Spleen (tissue), 11 donors: ENCODE measurements around the gene ADARB2. TPM values are rescaled to one million over a fixed set of nuclear protein-coding genes. Genes with fewer than 3 reads are reported as not detected.

ENCODE experiments used
- DNase-seq: peaks from one replicate; pipeline ENCODE4 v3.0.0-alpha.2; 2020
- H3K27ac ChIP-seq, 8 donors: fragments of 200-600 bp; sonication (generic) in 7 of 8; 1 replicate in 4 of 8; 2 replicates in 4 of 8; pipeline versions ENCODE4 v1.5.0 to v1.8.0; 2016 to 2021; ENCODE audit warnings: inconsistent platforms in 4 of 8, mild to moderate bottlenecking in 4 of 8, moderate library complexity in 1 of 8
- H3K27me3 ChIP-seq, 7 donors: fragments of 200-600 bp; sonication (generic) in 6 of 7; replicated peaks in 1 of 7; 1 replicate in 4 of 7; 2 replicates in 3 of 7; pipeline versions ENCODE4 v1.5.0 to v1.8.0; 2016 to 2021; ENCODE audit warnings: inconsistent platforms in 3 of 7, mild to moderate bottlenecking in 1 of 7
- H3K36me3 ChIP-seq, 6 donors: fragments of 200-600 bp; sonication (generic) in 5 of 6; 1 replicate in 4 of 6; 2 replicates in 2 of 6; pipeline versions ENCODE4 v1.5.0 to v1.8.0; 2016 to 2021; ENCODE audit warnings: inconsistent platforms in 2 of 6
- H3K4me1 ChIP-seq, 6 donors: fragments of 200-600 bp; sonication (generic) in 5 of 6; 1 replicate in 3 of 6; 2 replicates in 3 of 6; pipeline versions ENCODE4 v1.5.0 to v1.8.0; 2016 to 2021; ENCODE audit warnings: inconsistent platforms in 3 of 6
- H3K4me3 ChIP-seq, 8 donors: fragments of 200-600 bp; sonication (generic) in 7 of 8; 1 replicate in 4 of 8; 2 replicates in 4 of 8; pipeline versions ENCODE4 v1.5.0 to v1.8.0; 2016 to 2021; ENCODE audit warnings: inconsistent platforms in 4 of 8, mild to moderate bottlenecking in 4 of 8, moderate library complexity in 2 of 8
- H3K9me3 ChIP-seq, 8 donors: fragments of 200-600 bp; sonication (generic) in 7 of 8; 1 replicate in 4 of 8; 2 replicates in 4 of 8; pipeline versions ENCODE4 v1.5.0 to v1.8.0; 2016 to 2021; ENCODE audit warnings: inconsistent platforms in 4 of 8
- CTCF ChIP-seq, 11 experiments: fragments of 200-600 bp in 7 of 11; fragments of 450-650 bp in 4 of 11; sonication (generic) in 4 of 11; IDR thresholded peaks in 8 of 11; conservative IDR thresholded peaks in 3 of 11; 1 replicate in 7 of 11; 2 replicates in 4 of 11; pipeline versions ENCODE4 v1.4.0 to v1.8.0; 2016 to 2021; ENCODE audit warnings: antibody characterized with exemption in 11 of 11, inconsistent platforms in 4 of 11, mild to moderate bottlenecking in 1 of 11
- POLR2A ChIP-seq, 3 donors: fragments of 450-650 bp; IDR thresholded peaks; one replicate each; pipeline ENCODE4 v1.5.1; 2017; ENCODE audit warnings: antibody characterized with exemption in 3 of 3, mild to moderate bottlenecking in 1 of 3
- POLR2AphosphoS5 ChIP-seq, 3 donors: sonication (generic); formaldehyde crosslinking; IDR thresholded peaks; one replicate each; pipeline ENCODE4 v1.5.1; 2017; ENCODE audit warnings: antibody characterized with exemption in 3 of 3
- WGBS, 5 donors: extraction: QIAGEN DNeasy Blood & Tissue Kit in 3 of 5; methylation state at CpG; one replicate each; pipeline versions ENCODE4 v1.1.5 to v1.1.7; 2013 to 2018; 5-methylcytosine and 5-hydroxymethylcytosine counted together
- intact Hi-C: fragments of 100-400 bp; cut with DNase I; formaldehyde crosslinking; loops from one replicate; pipeline ENCODE4 v1.15.0; 2023; ENCODE audit warnings: low total_unique reads
- polyA plus RNA-seq, 3 donors: library from polyadenylated mRNA; stranded (reverse); fragments of 200-250 nt; gene quantifications; one replicate each; pipeline ENCODE4 v1.2.1, GENCODE V29; 2013
- total RNA-seq, 7 donors: library from RNA; depleted of rRNA in 3 of 7; stranded (reverse); fragments of >200 nt in 3 of 7; fragmentation: NEBNext Ultra II Directional in 4 of 7; extraction: Animal tissue kit (Norgen Biotek cat#: 25700) in 4 of 7; gene quantifications; one replicate each; pipeline versions ENCODE4 v1.1.0 to v1.2.1, GENCODE V29; 2016 to 2021
- donor health status: healthy with polysubstance abuse.
- donor health status: DM: no; HTN: no; CAD: no; lungs with moderate emphysema.
- donor health status: DM: no; HTN: no; CAD: no.
- donor health status: Bipolar disorder and iron deficiency.
- donor health status: healthy.
- donor health status: DM: no; HTN: no; CAD: no.
- donor health status: DM: yes; HTN: yes; CAD: no.

ADARB2 gene
- total and polyA plus RNA-seq, 10 donors: 0.05 to 8.1 (median 0.96) TPM

- TF ChIP-seq POLR2AphosphoS5 (IDR thresholded peaks at IDR 0.05) (no peak), POLR2A (IDR thresholded peaks at IDR 0.05) (no peak), CTCF (IDR thresholded peaks at IDR 0.05 in 8 of 11, conservative IDR thresholded peaks at IDR 0.05 in 3 of 11) (no peak)
Observed at GRCh38 chr10:1560535-1561192, 176.7 kb downstream of the ADARB2 start.

GRCh38 chr10:1559761-1560160 lies 177.6 kb downstream of the ADARB2 start:
- TF ChIP-seq CTCF (IDR thresholded peaks at IDR 0.05 in 8 of 11, conservative IDR thresholded peaks at IDR 0.05 in 3 of 11): no peak
- no peak for TF ChIP-seq POLR2AphosphoS5 (IDR thresholded peaks at IDR 0.05)
- TF ChIP-seq POLR2A (IDR thresholded peaks at IDR 0.05): no peak
- no peak overlapping the region for H3K27ac ChIP-seq
- DNase-seq: peak; percentile 58
- intact Hi-C loops: no loop called here
- no peaks in the 10 kb centered on the region for H3K36me3 ChIP-seq
- no peak overlapping the region for H3K4me3 ChIP-seq
- peaks cover 0 to 54% (median 0%) of the 10 kb centered on the region in 7 donors for H3K27me3 ChIP-seq
- H3K9me3 ChIP-seq: no peaks in the 10 kb centered on the region
- WGBS, 5 donors: 33 to 66% (median 40%) methylated on average over 11 of the region's 11 CpGs
- H3K4me1 ChIP-seq: no peaks in the 10 kb centered on the region

More at GRCh38 chr10:1560535-1561192, 176.7 kb downstream of the ADARB2 start:
- intact Hi-C loops: no loop called here
- no peaks in the 10 kb centered on the region for H3K36me3 ChIP-seq
- peak; percentile 56 for DNase-seq
- peaks cover 0 to 54% (median 0%) of the 10 kb centered on the region in 7 donors for H3K27me3 ChIP-seq
- H3K4me1 ChIP-seq: no peaks in the 10 kb centered on the region
- 69 to 84% (median 75%) methylated on average over 16 of the region's 16 CpGs for WGBS, 5 donors
- no peak overlapping the region for H3K4me3 ChIP-seq
- no peaks in the 10 kb centered on the region for H3K9me3 ChIP-seq
- H3K27ac ChIP-seq: no peak overlapping the region

GRCh38 chr10:1559311-1559710 lies 178.0 kb downstream of the ADARB2 start:
- no peaks in the 10 kb centered on the region for H3K4me1 ChIP-seq
- no peak overlapping the region for H3K27ac ChIP-seq
- no peaks in the 10 kb centered on the region for H3K36me3 ChIP-seq
- no peak overlapping the region for H3K4me3 ChIP-seq
- DNase-seq: peak; percentile 61
- WGBS, 5 donors: 39 to 70% (median 49%) methylated on average over 14 of the region's 14 CpGs
- peaks cover 0 to 54% (median 0%) of the 10 kb centered on the region in 7 donors for H3K27me3 ChIP-seq
- TF ChIP-seq POLR2A (IDR thresholded peaks at IDR 0.05) (no peak), CTCF (IDR thresholded peaks at IDR 0.05 in 8 of 11, conservative IDR thresholded peaks at IDR 0.05 in 3 of 11) (no peak), POLR2AphosphoS5 (IDR thresholded peaks at IDR 0.05) (no peak)
- intact Hi-C loops: no loop called here
- H3K9me3 ChIP-seq: no peaks in the 10 kb centered on the region

GRCh38 chr10:1558906-1559305 lies 178.4 kb downstream of the ADARB2 start:
- no peak overlapping the region for H3K27ac ChIP-seq
- no peaks in the 10 kb centered on the region for H3K9me3 ChIP-seq
- no peak for DNase-seq
- no peak for TF ChIP-seq POLR2A (IDR thresholded peaks at IDR 0.05)
- TF ChIP-seq POLR2AphosphoS5 (IDR thresholded peaks at IDR 0.05): no peak
- TF ChIP-seq CTCF (IDR thresholded peaks at IDR 0.05 in 8 of 11, conservative IDR thresholded peaks at IDR 0.05 in 3 of 11): no peak
- H3K27me3 ChIP-seq: peaks cover 0 to 57% (median 0%) of the 10 kb centered on the region in 7 donors
- no peak overlapping the region for H3K4me3 ChIP-seq
- 61 to 84% (median 71%) methylated on average over 4 of the region's 4 CpGs for whole genome bisulfite sequencing, 5 donors
- intact Hi-C loops: no loop called here
- H3K36me3 ChIP-seq: no peaks in the 10 kb centered on the region
- no peaks in the 10 kb centered on the region for H3K4me1 ChIP-seq
